PFSK-1 (cell line): ENCODE measurements around the gene GCNA.

ENCODE experiments used
- FOXP2 ChIP-seq: optimal IDR thresholded peaks from 2 replicates; pipeline ENCODE3; 2011; ENCODE audit warnings: borderline replicate concordance, control low read depth, inconsistent platforms; ENCODE audit not compliant: insufficient read depth; ENCODE audit errors: extremely low read length, extremely low read depth
- POLR2AphosphoS5 ChIP-seq: IDR thresholded peaks from 2 replicates; pipeline ENCODE4 v1.6.1; 2012; ENCODE audit warnings: low read depth, mild to moderate bottlenecking, control low read depth, low read length, moderate library complexity
- REST ChIP-seq, 2 experiments: IDR thresholded peaks; 2 replicates each; pipeline versions ENCODE4 v1.6.1 to v1.8.0; 2011 to 2012; ENCODE audit warnings: low read depth in 2 of 2, low read length in 2 of 2, control low read depth in 1 of 2, inconsistent platforms in 1 of 2, mild to moderate bottlenecking in 1 of 2, moderate library complexity in 1 of 2; ENCODE audit not compliant: insufficient read depth in 1 of 2
- SIN3A ChIP-seq: IDR thresholded peaks from 2 replicates; pipeline ENCODE4 v1.6.1; 2012; ENCODE audit warnings: mild to moderate bottlenecking, low read length, moderate library complexity, borderline replicate concordance; ENCODE audit not compliant: insufficient read depth
- TAF1 ChIP-seq: IDR thresholded peaks from 2 replicates; pipeline ENCODE4 v1.6.1; 2012; ENCODE audit warnings: low read length, control low read depth, borderline replicate concordance; ENCODE audit not compliant: insufficient read depth

The GCNA gene

GRCh38 chrX:71547339-71547738, 30.9 kb upstream of the GCNA start:
- TF ChIP-seq SIN3A (no peak), POLR2AphosphoS5 (no peak), FOXP2 (no peak), TAF1 (no peak), REST (IDR thresholded peaks at IDR 0.05; ENCODE audit: insufficient read depth in 1 of 2, low read depth in 2 of 2, low read length in 2 of 2) (no peak)

- TF ChIP-seq REST (IDR thresholded peaks at IDR 0.05; ENCODE audit: insufficient read depth in 1 of 2, low read depth in 2 of 2, low read length in 2 of 2): no peak
- TF ChIP-seq FOXP2: no peak
- TF ChIP-seq SIN3A: no peak
- no peak for TF ChIP-seq POLR2AphosphoS5
- no peak for TF ChIP-seq TAF1
Observed at GRCh38 chrX:71549986-71550385, 28.3 kb upstream of the GCNA start.

GRCh38 chrX:71550578-71550977, 27.7 kb upstream of the GCNA start:
- no peak for TF ChIP-seq FOXP2

- no peak for TF ChIP-seq REST (IDR thresholded peaks at IDR 0.05; ENCODE audit: insufficient read depth in 1 of 2, low read depth in 2 of 2, low read length in 2 of 2)
- no peak for TF ChIP-seq TAF1
- TF ChIP-seq FOXP2: no peak
- TF ChIP-seq POLR2AphosphoS5: no peak
- TF ChIP-seq SIN3A: no peak
Observed at GRCh38 chrX:71556036-71556435, 22.2 kb upstream of the GCNA start.

- TF ChIP-seq FOXP2: no peak
- TF ChIP-seq REST (IDR thresholded peaks at IDR 0.05; ENCODE audit: insufficient read depth in 1 of 2, low read depth in 2 of 2, low read length in 2 of 2): no peak
- TF ChIP-seq SIN3A: no peak
- TF ChIP-seq TAF1: no peak
- no peak for TF ChIP-seq POLR2AphosphoS5
Observed at GRCh38 chrX:71558920-71559319, 19.3 kb upstream of the GCNA start.

- no peak for TF ChIP-seq REST (IDR thresholded peaks at IDR 0.05; ENCODE audit: insufficient read depth in 1 of 2, low read depth in 2 of 2, low read length in 2 of 2)
- no peak for TF ChIP-seq FOXP2
- no peak for TF ChIP-seq TAF1
- TF ChIP-seq POLR2AphosphoS5: no peak
- TF ChIP-seq SIN3A: no peak
Observed at GRCh38 chrX:71563921-71564320, 14.3 kb upstream of the GCNA start.
